GM23338 (cell line): ENCODE measurements around the gene CD63. TPM values are rescaled to one million over a fixed set of nuclear protein-coding genes. Genes with fewer than 3 reads are reported as not detected.

Source experiments
- CREB1 ChIP-seq: fragments of 250-450 bp; sonication (Bioruptor Pico); IDR thresholded peaks from 2 replicates; pipeline ENCODE4 v1.5.0; 2020; ENCODE audit warnings: low read depth, mild to moderate bottlenecking, moderate library complexity
- CTCF ChIP-seq, 2 experiments: fragments of 200-600 bp in 1 of 2; sonication (generic) in 1 of 2; conservative IDR thresholded peaks; 2 replicates each; pipeline versions ENCODE4 v1.5.1 to v1.6.1; 2016 to 2017; ENCODE audit warnings: antibody characterized with exemption in 2 of 2, low read depth in 2 of 2, mild to moderate bottlenecking in 2 of 2, moderate library complexity in 1 of 2
- EZH2phosphoT487 ChIP-seq: fragments of 200-600 bp; sonication (generic); IDR thresholded peaks from one replicate; pipeline ENCODE4 v1.8.1; 2018; ENCODE audit warnings: antibody characterized with exemption; ENCODE audit not compliant: unreplicated experiment
- NANOG ChIP-seq: IDR thresholded peaks from 2 replicates; pipeline ENCODE4 v1.6.1; 2016; ENCODE audit warnings: antibody characterized with exemption, borderline replicate concordance
- POLR2AphosphoS5 ChIP-seq: IDR thresholded peaks from 2 replicates; pipeline ENCODE4 v1.6.1; 2016; ENCODE audit warnings: antibody characterized with exemption, low read depth
- STAT1 ChIP-seq: IDR thresholded peaks from one replicate; pipeline ENCODE4 v1.6.1; 2016; ENCODE audit warnings: antibody characterized with exemption; ENCODE audit not compliant: unreplicated experiment
- ZNF331 ChIP-seq: fragments of 250-450 bp; sonication (Bioruptor Pico); IDR thresholded peaks from 2 replicates; pipeline ENCODE4 v1.5.0; 2020; ENCODE audit warnings: low read depth, mild to moderate bottlenecking, moderate library complexity
- ZNF462 ChIP-seq: fragments of 250-450 bp; sonication (Bioruptor Pico); IDR thresholded peaks from 2 replicates; pipeline ENCODE4 v1.5.0; 2020; ENCODE audit warnings: mild to moderate bottlenecking, moderate library complexity
- polyA plus RNA-seq: library from polyadenylated mRNA; unstranded; fragments of >200 nt; fragmentation: Nextera tagmentation; extraction: Ambion mirVana; gene quantifications from 2 replicates; pipeline ENCODE4 v1.2.1, GENCODE V29; 2016
- total RNA-seq: library from RNA; depleted of rRNA; stranded (reverse); fragments of >200 nt; shearing (Covaris generic); gene quantifications from 2 replicates; pipeline ENCODE4 v1.2.3, GENCODE V29; 2014

CD63 gene
- total and polyA plus RNA-seq, 2 experiments from 2014 or later, result 294 to 685 TPM

- TF ChIP-seq ZNF462 (CRISPR knock-in tag) (no peak), POLR2AphosphoS5 (no peak), ZNF331 (CRISPR knock-in tag) (no peak), NANOG (no peak), EZH2phosphoT487 (no peak), STAT1 (no peak), CTCF (conservative IDR thresholded peaks at IDR 0.05; ENCODE audit: low read depth in 2 of 2) (no peak), CREB1 (CRISPR knock-in tag) (no peak)
These were observed 38.3 kb upstream of the CD63 start (continued) for GRCh38 chr12:55767156-55767555.
